H1 (cell line): ENCODE measurements around the gene MECR. TPM values are rescaled to one million over a fixed set of nuclear protein-coding genes. Genes with fewer than 3 reads are reported as not detected.

Experiments
- CTCF ChIA-PET: fragments of 300-600 bp; sonication (Branson Sonifier 250); formaldehyde crosslinking; loops from one replicate; lab custom pipeline; 2021; ENCODE audit not compliant: partially characterized antibody; lab: Charles Lee
- POLR2A ChIA-PET: fragments of 300-600 bp; sonication (Branson Sonifier 250); formaldehyde crosslinking; loops from one replicate; lab custom pipeline; 2021; ENCODE audit warnings: inconsistent platforms; ENCODE audit not compliant: partially characterized antibody; lab: Charles Lee
- DNase-seq, 2 experiments: peaks; one replicate each; pipeline versions ENCODE4 v3.0.0 to v3.0.0-alpha.2; 2010 to 2022; ENCODE audit warnings: low spot score in 2 of 2, low read depth in 1 of 2, mixed read lengths in 1 of 2
- FAIRE-seq: peaks from 2 replicates; lab custom pipeline; 2011; peaks lifted over from hg19 to GRCh38; lab: Jason Lieb, UNC
- H2AFZ ChIP-seq: 2 replicates; pipeline ENCODE4 v1.8.1; 2012; ENCODE audit warnings: low read length, inconsistent platforms
- H2AK5ac ChIP-seq: 2 replicates; pipeline ENCODE4 v1.6.1; 2013; ENCODE audit warnings: low read depth, low read length
- H2BK120ac ChIP-seq: replicated peaks from 2 replicates; pipeline ENCODE3; 2013; ENCODE audit warnings: low read depth, low read length, inconsistent platforms
- H2BK12ac ChIP-seq: 2 replicates; pipeline ENCODE4 v1.6.1; 2013; ENCODE audit warnings: low read depth, low read length
- H2BK15ac ChIP-seq: 2 replicates; pipeline ENCODE4 v1.6.1; 2013; ENCODE audit warnings: low read length
- H2BK20ac ChIP-seq: 2 replicates; pipeline ENCODE4 v1.6.1; 2013; ENCODE audit warnings: low read length
- H2BK5ac ChIP-seq: 2 replicates; pipeline ENCODE4 v1.6.1; 2013; ENCODE audit warnings: low read depth, low read length
- H3K14ac ChIP-seq: 2 replicates; pipeline ENCODE4 v1.6.1; 2013; ENCODE audit warnings: inconsistent platforms; ENCODE audit not compliant: insufficient read length
- H3K18ac ChIP-seq: 2 replicates; pipeline ENCODE4 v1.6.1; 2013; ENCODE audit warnings: low read length; ENCODE audit errors: extremely low read depth
- H3K23ac ChIP-seq: 2 replicates; pipeline ENCODE4 v1.6.1; 2013; ENCODE audit warnings: inconsistent platforms; ENCODE audit not compliant: insufficient read length
- H3K23me2 ChIP-seq: 2 replicates; pipeline ENCODE4 v1.6.1; 2013; ENCODE audit warnings: low read depth, low read length
- H3K27ac ChIP-seq: 2 replicates; pipeline ENCODE4 v1.6.1; 2011; ENCODE audit warnings: low read depth, low read length, inconsistent platforms
- H3K27me3 ChIP-seq, 4 experiments: replicated peaks in 1 of 4; 1 replicate in 1 of 4; 2 replicates in 3 of 4; pipeline versions ENCODE4 v1.6.1 to v1.8.1; 2011 to 2013; ENCODE audit warnings: low read length in 3 of 4, mild to moderate bottlenecking in 3 of 4, inconsistent platforms in 2 of 4, mixed read lengths in 2 of 4, moderate library complexity in 1 of 4; ENCODE audit not compliant: control insufficient read depth in 3 of 4, insufficient read depth in 3 of 4; ENCODE audit errors: extremely low read depth in 1 of 4
- H3K36me3 ChIP-seq, 4 experiments: 2 replicates each; pipeline versions ENCODE4 v1.6.1 to v1.8.1; 2011 to 2013; ENCODE audit warnings: mild to moderate bottlenecking in 4 of 4, low read length in 3 of 4, moderate library complexity in 2 of 4, control low read depth in 1 of 4, inconsistent platforms in 1 of 4; ENCODE audit not compliant: insufficient read depth in 4 of 4, control insufficient read depth in 2 of 4
- H3K4ac ChIP-seq: replicated peaks from 2 replicates; pipeline ENCODE3; 2013; ENCODE audit warnings: low read length, low read depth, mixed read lengths, inconsistent platforms; ENCODE audit not compliant: insufficient read length
- H3K4me1 ChIP-seq, 4 experiments: replicated peaks in 1 of 4; 1 replicate in 1 of 4; 2 replicates in 3 of 4; pipeline versions ENCODE4 v1.6.1 to v1.8.1; 2011 to 2013; ENCODE audit warnings: low read length in 3 of 4, inconsistent platforms in 2 of 4, mixed read lengths in 1 of 4; ENCODE audit not compliant: insufficient read depth in 4 of 4, control insufficient read depth in 3 of 4
- H3K4me2 ChIP-seq, 2 experiments: 2 replicates each; pipeline versions ENCODE4 v1.6.1 to v1.8.1; 2011 to 2013; ENCODE audit warnings: low read depth in 2 of 2, low read length in 2 of 2, control low read depth in 1 of 2, inconsistent platforms in 1 of 2, mild to moderate bottlenecking in 1 of 2; ENCODE audit not compliant: insufficient read depth in 1 of 2
- H3K4me3 ChIP-seq, 4 experiments: fragments of 200-600, 300-600 bp in 1 of 4; sonication (generic), shearing (Covaris generic), sonication (Bioruptor Twin) in 1 of 4; 2 replicates each; pipeline versions ENCODE4 v1.5.1 to v1.8.1; 2011 to 2016; ENCODE audit warnings: low read length in 4 of 4, low read depth in 3 of 4, control low read depth in 2 of 4, inconsistent platforms in 2 of 4, mild to moderate bottlenecking in 2 of 4, mixed read lengths in 1 of 4, moderate library complexity in 1 of 4; ENCODE audit not compliant: insufficient read depth in 2 of 4; ENCODE audit errors: extremely low read depth in 1 of 4
- H3K56ac ChIP-seq: replicated peaks from 2 replicates; pipeline ENCODE3; 2013; ENCODE audit warnings: low read depth, mild to moderate bottlenecking, mixed read lengths, low read length, inconsistent platforms; ENCODE audit not compliant: insufficient read length
- H3K79me1 ChIP-seq: 2 replicates; pipeline ENCODE4 v1.6.1; 2013; ENCODE audit warnings: low read depth, low read length, control low read depth
- H3K79me2 ChIP-seq, 2 experiments: 2 replicates each; pipeline versions ENCODE4 v1.6.1 to v1.8.1; 2012 to 2013; ENCODE audit warnings: low read length in 2 of 2, mild to moderate bottlenecking in 2 of 2, inconsistent platforms in 1 of 2; ENCODE audit not compliant: insufficient read depth in 2 of 2, control insufficient read depth in 1 of 2
- H3K9ac ChIP-seq, 4 experiments: replicated peaks in 1 of 4; 1 replicate in 1 of 4; 2 replicates in 3 of 4; pipeline versions ENCODE4 v1.6.1 to v1.8.1; 2011 to 2013; ENCODE audit warnings: low read depth in 3 of 4, low read length in 3 of 4, control low read depth in 2 of 4, mild to moderate bottlenecking in 2 of 4, moderate library complexity in 2 of 4, inconsistent platforms in 1 of 4; ENCODE audit errors: extremely low read depth in 1 of 4
- H3K9me3 ChIP-seq, 2 experiments: 2 replicates each; pipeline versions ENCODE4 v1.6.1 to v1.8.1; 2012 to 2013; ENCODE audit warnings: mild to moderate bottlenecking in 2 of 2, moderate library complexity in 2 of 2, control low read depth in 1 of 2, inconsistent platforms in 1 of 2, low read depth in 1 of 2, low read length in 1 of 2, mixed read lengths in 1 of 2; ENCODE audit not compliant: insufficient read depth in 2 of 2
- H4K20me1 ChIP-seq, 2 experiments: replicated peaks in 1 of 2; 2 replicates each; pipeline versions ENCODE3 to v1.8.1; 2011 to 2013; ENCODE audit warnings: inconsistent platforms in 2 of 2, low read length in 2 of 2, mild to moderate bottlenecking in 1 of 2; ENCODE audit not compliant: insufficient read depth in 2 of 2, control insufficient read depth in 1 of 2
- H4K5ac ChIP-seq: 2 replicates; pipeline ENCODE4 v1.6.1; 2013; ENCODE audit warnings: low read length, low read depth, mixed read lengths, inconsistent platforms; ENCODE audit not compliant: insufficient read length
- H4K8ac ChIP-seq: 2 replicates; pipeline ENCODE4 v1.8.0; 2013; ENCODE audit warnings: mild to moderate bottlenecking, moderate library complexity, low read length, inconsistent platforms; ENCODE audit not compliant: insufficient read depth; ENCODE audit errors: extremely low read depth
- H4K91ac ChIP-seq: replicated peaks from 2 replicates; pipeline ENCODE3; 2013; ENCODE audit warnings: low read length, mixed read lengths, inconsistent platforms; ENCODE audit not compliant: insufficient read length
- BACH1 ChIP-seq: IDR thresholded peaks from 2 replicates; pipeline ENCODE4 v1.6.1; 2012; ENCODE audit warnings: low read length, improper control_type of control experiment
- CHD1 ChIP-seq: IDR thresholded peaks from 2 replicates; pipeline ENCODE4 v1.6.1; 2012; ENCODE audit warnings: low read depth, low read length, improper control_type of control experiment
- CTCF ChIP-seq, 3 experiments: IDR thresholded peaks; 1 replicate in 2 of 3; 2 replicates in 1 of 3; pipeline versions ENCODE4 v1.5.1 to v1.6.1; 2011; ENCODE audit warnings: low read length in 3 of 3, mild to moderate bottlenecking in 3 of 3, inconsistent platforms in 2 of 3, low read depth in 1 of 3, moderate library complexity in 1 of 3; ENCODE audit not compliant: insufficient read depth in 1 of 3; ENCODE audit errors: control extremely low read depth in 1 of 3
- POU5F1 ChIP-seq: IDR thresholded peaks from 2 replicates; pipeline ENCODE4 v1.6.1; 2011; ENCODE audit warnings: low read depth, mild to moderate bottlenecking, low read length, moderate library complexity
- RAD21 ChIP-seq, 2 experiments: IDR thresholded peaks in 1 of 2; conservative IDR thresholded peaks in 1 of 2; 2 replicates each; pipeline ENCODE4 v1.6.1; 2011; ENCODE audit warnings: low read depth in 2 of 2, low read length in 2 of 2, improper control_type of control experiment in 1 of 2, inconsistent platforms in 1 of 2, mild to moderate bottlenecking in 1 of 2, moderate library complexity in 1 of 2
- SRF ChIP-seq: IDR thresholded peaks from 2 replicates; pipeline ENCODE4 v1.6.1; 2011; ENCODE audit warnings: mild to moderate bottlenecking, low read depth, low read length, moderate library complexity
- TAF1 ChIP-seq: IDR thresholded peaks from 2 replicates; pipeline ENCODE4 v1.6.1; 2011; ENCODE audit warnings: mild to moderate bottlenecking, low read depth, low read length
- TEAD4 ChIP-seq: IDR thresholded peaks from 2 replicates; pipeline ENCODE4 v1.6.1; 2012; ENCODE audit warnings: low read depth, low read length, inconsistent platforms, mixed read lengths
- ZNF274 ChIP-seq: IDR thresholded peaks from 2 replicates; pipeline ENCODE4 v1.7.0; 2012; ENCODE audit warnings: low read length, borderline replicate concordance; ENCODE audit errors: extremely low read depth
- WGBS, 2 experiments: shearing (Covaris generic) in 1 of 2; methylation state at CpG; one replicate each; pipeline versions ENCODE4 v1.1.6 to v1.1.7; 2013 to 2015; ENCODE audit warnings: low lambda C conversion rate in 2 of 2, mixed read lengths in 2 of 2, inconsistent platforms in 1 of 2, low coverage in 1 of 2, missing lambda C conversion rate in 1 of 2; ENCODE audit not compliant: insufficient replicate concordance in 2 of 2, insufficient coverage in 1 of 2, insufficient read length in 1 of 2; ENCODE audit errors: extremely low coverage in 1 of 2, missing lambda C conversion rate in 1 of 2; 5-methylcytosine and 5-hydroxymethylcytosine counted together
- polyA plus RNA-seq, 7 experiments: library from polyadenylated mRNA; depleted of rRNA in 3 of 7; stranded (reverse) in 5 of 7; unstranded in 2 of 7; fragments of >200 nt in 5 of 7; fragments of 200-250 nt in 2 of 7; gene quantifications; 1 replicate in 5 of 7; 2 replicates in 1 of 7; 4 replicates in 1 of 7; pipeline versions ENCODE4 v1.2.1 to v1.2.3, GENCODE V29; 2011 to 2013; ENCODE audit warnings: missing spikeins in 2 of 7, mixed read lengths in 2 of 7
- total RNA-seq: library from RNA; stranded (reverse); fragmentation: NEBNext Ultra II Directional; extraction: Animal tissue kit (Norgen Biotek cat#: 25700); gene quantifications from 2 replicates; pipeline ENCODE4 v1.2.1, GENCODE V29; 2021

MECR gene
- total and polyA plus RNA-seq, 2 of the 8 experiments (the other 6 are each of a cell fraction or from before 2014, with no cell fraction given) = 24.2 to 24.4 TPM

DNA sequence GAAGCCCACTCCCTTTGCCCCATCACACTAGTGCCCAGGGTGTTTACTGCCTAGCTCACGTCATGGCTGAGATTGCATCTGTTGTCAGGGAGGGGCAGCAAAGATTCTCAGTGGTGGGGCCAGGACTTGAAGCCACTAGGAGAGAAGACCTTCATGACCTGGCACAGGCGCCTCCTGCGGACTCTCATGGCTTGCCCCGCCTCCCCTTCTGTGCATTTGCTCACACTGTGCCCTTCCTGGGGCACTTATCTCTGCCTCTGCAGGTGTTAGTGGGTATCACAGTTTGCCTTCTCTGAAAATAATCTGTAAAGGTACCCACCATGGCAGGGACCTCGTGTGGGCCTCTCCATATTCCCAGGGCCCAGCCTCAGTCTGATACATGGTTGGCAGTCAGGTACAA lies 25.7 kb upstream of the MECR start:
- ChIA-PET POLR2A (interaction anchor here (0.9 to 2.1 kb wide), 3 partner anchors 10 to 14 kb away, joined by 3 to 5 read pairs (median 4); no protein-coding TSS in a partner anchor), CTCF (interaction anchor here (0.9 to 4.6 kb wide), 9 partner anchors 9 to 170 kb away, joined by 3 to 19 read pairs (median 4); no protein-coding TSS in a partner anchor)
- Histone ChIP-seq H3K18ac (peak overlapping the region; percentile 44; the same call in 1 of the 2 replicates), H3K79me2 (no peaks in the 10 kb centered on the region), H3K9me3 (no peaks in the 10 kb centered on the region), H2BK5ac (no peak overlapping the region), H3K4ac (no peak overlapping the region), H3K23me2 (peaks cover 14% of the 10 kb centered on the region; the same call in 1 of the 2 replicates), H3K27ac (no peak overlapping the region), H2BK15ac (peak overlapping the region; percentile 84), H3K79me1 (no peaks in the 10 kb centered on the region; the same call in 1 of the 2 replicates), H4K5ac (no peak overlapping the region), H3K4me2 (peak overlapping the region in 1 of 2 experiments; percentile 25; a peak in 1 of 4 replicates), H4K20me1 (peaks cover 0 to 8% of the 10 kb centered on the region in 2 experiments), H4K91ac (no peak overlapping the region), H3K9ac (no peak overlapping the region), H3K14ac (no peak overlapping the region), H2AK5ac (0 out of 2 replicates have a peak overlapping the region, but pooled peaks have one; percentile 0), H2BK120ac (no peak overlapping the region), H4K8ac (no peak overlapping the region), H3K23ac (no peak overlapping the region), H2BK20ac (no peak overlapping the region), H2BK12ac (no peak overlapping the region), H3K56ac (no peak overlapping the region), H3K4me1 (peaks cover 8 to 23% (median 16%) of the 10 kb centered on the region in 4 experiments), H3K36me3 (no peaks in the 10 kb centered on the region), H3K4me3 (no peak overlapping the region), H3K27me3 (peaks cover 7 to 32% (median 27%) of the 10 kb centered on the region in 4 experiments), H2AFZ (no peak overlapping the region)
- FAIRE-seq = no peak
- 79% methylated on average over 5 of the region's 5 CpGs; no CpG with 5 or more reads in 1 of the 2 experiments for WGBS, 2 experiments
- no peak for DNase-seq
- TF ChIP-seq RAD21 (IDR thresholded peaks at IDR 0.05 in 1 of 2, conservative IDR thresholded peaks at IDR 0.05 in 1 of 2; ENCODE audit: low read depth in 2 of 2, low read length in 2 of 2) = peak in 1 of 2 experiments; percentile 21; a peak in 1 of 4 replicates
- no peak for TF ChIP-seq POU5F1
- peak in 1 of 3 experiments; percentile 22; a peak in 1 of 4 replicates for TF ChIP-seq CTCF (IDR thresholded peaks at IDR 0.05; ENCODE audit: control extremely low read depth in 1 of 3, insufficient read depth in 1 of 3, low read depth in 1 of 3, low read length in 3 of 3)
- TF ChIP-seq SRF = no peak
- TF ChIP-seq TAF1 = no peak
- TF ChIP-seq TEAD4 = no peak
- TF ChIP-seq ZNF274 = no peak
- TF ChIP-seq CHD1 = no peak
- TF ChIP-seq BACH1 = no peak
